ENCODE results near the gene PEX5L.

The PEX5L gene

GRCh38 chr3:179812096-179812382 is 224.7 kb downstream of the PEX5L start:
- TF ChIP-seq CTCF (IDR thresholded peaks at IDR 0.05; ENCODE audit: low read depth, low read length) = no peak
- H3K4me3 ChIP-seq (ENCODE audit: low read depth, low read length) = no peak overlapping the region; the same call in 1 of the 2 replicates

- TF ChIP-seq CTCF (IDR thresholded peaks at IDR 0.05; ENCODE audit: low read depth, low read length) = peak; percentile 50
- peak overlapping the region; percentile 29; the same call in 1 of the 2 replicates for H3K4me3 ChIP-seq (ENCODE audit: low read depth, low read length)
These were observed 225.2 kb downstream of the PEX5L start for GRCh38 chr3:179811321-179812095.

GRCh38 chr3:179809639-179810038 is 227.1 kb downstream of the PEX5L start:
- H3K4me3 ChIP-seq (ENCODE audit: low read depth, low read length) = no peak overlapping the region
- TF ChIP-seq CTCF (IDR thresholded peaks at IDR 0.05; ENCODE audit: low read depth, low read length) = no peak

GRCh38 chr3:179807588-179807987 is 229.1 kb downstream of the PEX5L start:
- no peak for TF ChIP-seq CTCF (IDR thresholded peaks at IDR 0.05; ENCODE audit: low read depth, low read length)
- no peak overlapping the region for H3K4me3 ChIP-seq (ENCODE audit: low read depth, low read length)

- TF ChIP-seq CTCF (IDR thresholded peaks at IDR 0.05; ENCODE audit: low read depth, low read length) = no peak
These were observed 230.6 kb downstream of the PEX5L start for GRCh38 chr3:179806177-179806576.

GRCh38 chr3:179801856-179802255 is 234.9 kb downstream of the PEX5L start:
- H3K4me3 ChIP-seq (ENCODE audit: low read depth, low read length) = no peak overlapping the region
- no peak for TF ChIP-seq CTCF (IDR thresholded peaks at IDR 0.05; ENCODE audit: low read depth, low read length)

More at GRCh38 chr3:179806177-179806576, 230.6 kb downstream of the PEX5L start:
- no peak overlapping the region for H3K4me3 ChIP-seq (ENCODE audit: low read depth, low read length)

- TF ChIP-seq CTCF (IDR thresholded peaks at IDR 0.05; ENCODE audit: low read depth, low read length) = no peak
- no peak overlapping the region for H3K4me3 ChIP-seq (ENCODE audit: low read depth, low read length)
These were observed 235.5 kb downstream of the PEX5L start for GRCh38 chr3:179801263-179801662.
